Activated T-helper 17 cell treated with anti-CD3 and anti-CD28 coated beads, Interleukin-2, amount 50 U/mL, for 72 hours (primary cell): ENCODE results near the gene PLEKHB2. TPM values are rescaled to one million over a fixed set of nuclear protein-coding genes. Genes with fewer than 3 reads are reported as not detected.
"Not testable (repeated sequence)": the region's sequence is repeated elsewhere in the genome, so short reads cannot be mapped to it uniquely, and the experiment has no call there.

ENCODE experiments used
- ATAC-seq: fragments of 150-1000 bp; cut with Tn5 transposase; replicated peaks from 2 replicates; pipeline ENCODE4 v1.10.0; 2021; ENCODE audit warnings: mild to moderate bottlenecking, moderate library complexity
- H3K27ac Mint-ChIP-seq: one replicate; pipeline ENCODE4 v1.8.0; 2022; ENCODE audit warnings: mixed read lengths
- H3K27me3 Mint-ChIP-seq: one replicate; pipeline ENCODE4 v1.8.0; 2022; ENCODE audit warnings: mixed read lengths
- H3K36me3 Mint-ChIP-seq: one replicate; pipeline ENCODE4 v1.8.0; 2022; ENCODE audit warnings: low read depth, mild to moderate bottlenecking, mixed read lengths
- H3K4me1 Mint-ChIP-seq: one replicate; pipeline ENCODE4 v1.8.0; 2022; ENCODE audit warnings: mixed read lengths
- H3K4me3 Mint-ChIP-seq: one replicate; pipeline ENCODE4 v1.8.0; 2022; ENCODE audit warnings: mild to moderate bottlenecking, mixed read lengths
- H3K9me3 Mint-ChIP-seq: one replicate; pipeline ENCODE4 v1.8.0; 2022; ENCODE audit warnings: mixed read lengths
- total RNA-seq, 2 donors: library from RNA; stranded (reverse); gene quantifications; one replicate each; pipeline ENCODE4 v1.2.3, GENCODE V29; 2022

PLEKHB2 gene, protein sequence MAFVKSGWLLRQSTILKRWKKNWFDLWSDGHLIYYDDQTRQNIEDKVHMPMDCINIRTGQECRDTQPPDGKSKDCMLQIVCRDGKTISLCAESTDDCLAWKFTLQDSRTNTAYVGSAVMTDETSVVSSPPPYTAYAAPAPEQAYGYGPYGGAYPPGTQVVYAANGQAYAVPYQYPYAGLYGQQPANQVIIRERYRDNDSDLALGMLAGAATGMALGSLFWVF
- 10 to 100 TPM; 59.8 to 64.5 TPM for total RNA-seq

DNA sequence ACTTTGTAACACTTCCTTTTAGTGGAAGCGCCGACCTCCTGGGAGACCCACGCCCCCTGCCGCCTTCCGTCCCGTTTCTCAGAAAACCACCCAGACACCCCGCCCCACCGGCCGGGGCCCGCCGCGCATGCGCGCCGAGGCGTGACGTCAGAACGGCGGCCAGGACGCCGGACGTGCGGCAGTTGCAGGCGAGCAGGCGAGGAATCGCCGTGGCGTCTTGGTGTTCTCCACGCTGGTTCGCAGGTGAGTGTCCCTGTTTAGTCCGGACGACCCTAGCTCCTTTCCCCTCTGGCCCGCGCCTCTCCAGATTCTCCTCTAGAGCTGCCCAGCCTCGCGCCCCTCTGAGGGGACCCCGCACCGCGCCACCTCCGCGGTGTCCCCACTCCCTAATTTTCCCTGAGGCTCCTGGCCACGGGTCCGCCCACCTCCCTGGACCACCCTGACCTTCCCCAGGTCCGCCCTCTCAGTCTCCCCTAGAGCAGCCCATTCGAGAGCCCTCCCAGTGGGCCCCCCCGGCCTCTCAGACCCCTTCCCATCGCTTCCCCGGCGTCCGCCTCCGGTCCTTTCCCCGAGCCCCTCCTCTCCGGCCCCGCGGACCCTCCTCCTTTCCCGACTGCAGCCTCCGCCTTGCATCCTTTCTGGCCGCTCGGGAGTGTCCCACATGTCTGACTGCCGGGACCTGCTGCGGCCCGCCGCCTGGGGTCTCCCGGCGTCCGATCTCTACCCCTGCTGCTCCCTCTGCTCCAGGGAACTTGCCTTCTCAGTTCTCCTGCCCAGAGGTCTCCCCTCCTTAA is at the start of gene PLEKHB2:
TSS of gene PLEKHB2 (plus strand) at position 181 of the 794 bp plus-strand sequence. CDS start 15,606 bp downstream, outside the sequence.
- ATAC-seq, result peak; percentile 73
- Mint-ChIP-seq H3K4me3 (peak within 1 kb of the TSS; percentile 88), H3K27me3 (no peaks in the 10 kb centered on the region), H3K9me3 (no peaks in the 10 kb centered on the region), H3K36me3 (peaks cover 33% of the 10 kb centered on the region), H3K27ac (peak within 1 kb of the TSS; percentile 95), H3K4me1 (peaks cover 19% of the 10 kb centered on the region)

DNA sequence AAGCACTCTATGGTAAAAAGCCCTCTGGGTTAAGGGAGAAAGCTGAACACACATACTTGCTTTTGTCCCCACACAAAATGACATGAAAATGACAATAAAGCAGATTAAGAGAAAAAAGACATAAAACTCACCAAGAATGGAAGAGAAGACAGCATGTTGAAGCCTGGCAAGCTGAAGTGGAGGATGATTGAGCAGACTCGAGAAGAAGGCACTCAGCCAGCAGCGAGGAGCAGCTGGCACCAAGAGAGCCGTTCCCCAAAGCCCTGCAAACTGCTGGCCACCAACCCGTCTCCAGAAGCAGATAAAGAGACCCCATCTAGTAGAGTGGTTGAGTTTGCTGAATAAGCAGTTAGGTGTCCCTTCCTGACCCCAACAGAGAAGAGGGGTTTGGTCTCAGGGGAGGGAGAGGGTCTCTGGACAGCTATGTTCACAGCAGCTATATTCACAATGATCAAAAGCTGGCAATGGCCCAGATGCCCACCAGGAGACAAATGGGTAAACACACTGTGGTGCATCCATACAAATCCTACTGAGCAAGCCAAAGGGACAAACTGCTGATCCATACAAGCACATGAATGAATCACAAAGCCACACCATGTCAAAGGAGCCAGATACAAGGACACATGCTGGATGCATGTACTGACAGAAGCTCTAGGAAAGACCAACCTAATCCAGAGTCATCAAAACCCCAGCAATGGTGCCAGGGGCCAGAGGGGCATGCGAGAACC is 48.8 kb upstream of the PLEKHB2 start:
- H3K27ac Mint-ChIP-seq, result peak overlapping the region; percentile 6

DNA sequence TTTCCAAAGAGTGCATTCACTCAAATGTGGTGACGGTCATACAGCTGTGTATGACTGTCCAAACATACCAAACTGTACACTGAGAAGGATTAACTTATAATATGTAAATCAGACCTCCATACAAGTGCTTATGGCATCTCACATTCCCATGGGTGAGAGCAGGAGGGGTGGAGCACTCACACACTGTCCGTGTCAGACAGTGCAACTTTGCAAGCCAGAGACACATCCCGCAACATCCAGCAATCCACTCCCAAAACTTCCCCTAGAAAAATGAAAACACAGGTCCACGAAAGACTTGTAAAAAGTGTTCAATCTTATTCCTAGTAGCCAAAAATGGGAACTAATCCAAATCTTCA is 48.2 kb upstream of the PLEKHB2 start:
- ATAC-seq, result no peak
- peaks cover 95% of the 10 kb centered on the region for H3K36me3 Mint-ChIP-seq
- no peaks in the 10 kb centered on the region for H3K27me3 Mint-ChIP-seq
- H3K4me3 Mint-ChIP-seq, result no peak overlapping the region
- H3K4me1 Mint-ChIP-seq, result peaks cover 8% of the 10 kb centered on the region
- H3K27ac Mint-ChIP-seq, result peak overlapping the region; percentile 6
- no peaks in the 10 kb centered on the region for H3K9me3 Mint-ChIP-seq

More for the DNA sequence above, 48.8 kb upstream of the PLEKHB2 start:
- Mint-ChIP-seq H3K4me3 (no peak overlapping the region), H3K9me3 (no peaks in the 10 kb centered on the region), H3K36me3 (peaks cover 95% of the 10 kb centered on the region), H3K27me3 (no peaks in the 10 kb centered on the region), H3K4me1 (peaks cover 5% of the 10 kb centered on the region)
- ATAC-seq, result no peak

DNA sequence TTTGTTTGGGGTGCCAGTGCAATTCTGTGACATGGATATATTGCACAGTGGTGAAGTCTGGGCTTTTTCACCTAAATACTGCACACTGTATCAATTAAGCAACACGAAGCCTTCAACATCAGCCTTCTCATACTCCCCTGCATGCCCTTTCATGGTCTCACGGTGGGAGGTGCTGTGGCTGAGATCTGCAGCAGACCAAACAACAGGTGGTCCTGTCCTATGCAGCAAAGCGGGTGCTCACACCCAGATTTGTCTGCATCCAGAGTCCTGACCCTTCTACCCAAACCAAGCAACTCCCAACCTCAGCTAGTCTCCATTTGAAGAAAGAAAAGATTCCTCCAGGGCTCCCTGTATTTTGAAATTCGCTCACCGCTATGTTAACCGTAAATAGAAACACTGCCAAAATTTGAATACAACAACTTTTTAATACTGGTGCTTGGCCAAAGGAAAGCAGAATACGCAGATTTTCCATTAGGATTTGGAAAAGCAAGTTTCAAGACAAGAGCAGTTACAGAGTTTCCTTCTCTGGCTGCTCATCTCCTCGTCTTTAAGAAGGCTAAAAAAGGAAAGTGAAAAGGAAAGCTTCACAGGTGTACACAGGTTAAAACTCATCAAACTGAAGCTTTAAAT is 46.8 kb upstream of the PLEKHB2 start:
- Mint-ChIP-seq H3K4me1 (peaks cover 9% of the 10 kb centered on the region), H3K9me3 (no peaks in the 10 kb centered on the region), H3K27me3 (no peaks in the 10 kb centered on the region), H3K36me3 (peaks cover 94% of the 10 kb centered on the region), H3K4me3 (no peak overlapping the region), H3K27ac (no peak overlapping the region)
- ATAC-seq, result no peak

DNA sequence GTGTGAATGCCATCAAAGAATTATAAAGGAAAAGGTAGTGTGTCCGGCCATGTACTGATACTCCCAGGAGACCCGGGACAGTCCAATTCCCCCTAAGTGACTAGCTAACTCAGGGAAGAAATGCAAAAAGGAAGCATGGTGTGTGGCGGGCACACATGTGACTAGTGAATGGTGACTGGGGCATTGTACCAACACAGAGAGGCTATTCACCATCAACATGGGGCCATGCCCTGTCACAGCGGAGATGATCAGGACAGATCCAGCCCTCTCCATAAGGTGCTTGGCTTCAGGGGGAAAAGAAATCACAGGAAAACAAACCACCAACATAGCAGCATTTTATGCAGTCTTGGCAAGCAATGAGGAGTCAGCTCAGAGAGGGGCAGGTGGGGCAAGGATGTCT is 46.2 kb upstream of the PLEKHB2 start:
- peaks cover 11% of the 10 kb centered on the region for H3K4me1 Mint-ChIP-seq
- no peaks in the 10 kb centered on the region for H3K27me3 Mint-ChIP-seq
- no peaks in the 10 kb centered on the region for H3K9me3 Mint-ChIP-seq
- no peak overlapping the region for H3K27ac Mint-ChIP-seq
- no peak for ATAC-seq
- H3K4me3 Mint-ChIP-seq, result no peak overlapping the region
- H3K36me3 Mint-ChIP-seq, result peaks cover 94% of the 10 kb centered on the region

DNA sequence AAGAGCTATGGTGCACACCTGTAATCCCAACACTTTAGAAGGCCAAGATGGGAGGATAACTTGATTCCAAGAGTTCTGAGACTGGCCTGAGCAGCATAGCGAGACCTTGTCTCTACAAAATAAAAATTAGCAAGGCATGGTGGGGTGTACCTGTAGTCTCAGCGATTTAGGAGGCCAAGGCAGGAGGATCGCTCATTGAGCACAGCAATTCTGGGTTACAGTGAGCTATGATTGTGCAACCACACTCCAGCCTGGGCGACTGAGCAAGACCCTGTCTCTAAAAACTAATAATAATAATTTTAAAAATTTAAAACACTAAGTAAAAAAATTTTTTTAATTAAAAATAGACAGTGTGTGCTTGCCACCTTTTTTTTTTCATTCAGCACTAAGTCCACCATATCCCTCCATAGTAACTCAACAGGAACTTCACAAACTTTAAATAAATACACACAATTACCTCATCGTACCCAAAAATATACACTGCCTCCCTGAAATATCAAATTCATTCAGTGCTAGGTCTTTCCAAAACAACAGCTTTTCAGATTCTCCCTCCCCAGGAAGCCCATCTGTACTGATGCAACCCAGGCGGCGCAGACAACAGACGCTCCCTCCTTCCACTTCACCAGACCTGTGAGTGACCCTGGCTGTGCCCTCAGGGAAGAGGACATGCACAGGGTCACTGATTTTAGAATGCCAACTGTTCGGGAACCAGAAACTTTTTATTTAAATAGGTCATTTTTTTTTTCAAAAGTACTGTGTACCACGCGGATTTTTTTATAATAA is 41.4 kb upstream of the PLEKHB2 start:
- H3K27ac Mint-ChIP-seq, result no peak overlapping the region
- H3K9me3 Mint-ChIP-seq, result no peaks in the 10 kb centered on the region
- H3K27me3 Mint-ChIP-seq, result no peaks in the 10 kb centered on the region
- no peak overlapping the region for H3K4me3 Mint-ChIP-seq
- no peak for ATAC-seq
- peaks cover 93% of the 10 kb centered on the region for H3K36me3 Mint-ChIP-seq
- peaks cover 21% of the 10 kb centered on the region for H3K4me1 Mint-ChIP-seq

DNA sequence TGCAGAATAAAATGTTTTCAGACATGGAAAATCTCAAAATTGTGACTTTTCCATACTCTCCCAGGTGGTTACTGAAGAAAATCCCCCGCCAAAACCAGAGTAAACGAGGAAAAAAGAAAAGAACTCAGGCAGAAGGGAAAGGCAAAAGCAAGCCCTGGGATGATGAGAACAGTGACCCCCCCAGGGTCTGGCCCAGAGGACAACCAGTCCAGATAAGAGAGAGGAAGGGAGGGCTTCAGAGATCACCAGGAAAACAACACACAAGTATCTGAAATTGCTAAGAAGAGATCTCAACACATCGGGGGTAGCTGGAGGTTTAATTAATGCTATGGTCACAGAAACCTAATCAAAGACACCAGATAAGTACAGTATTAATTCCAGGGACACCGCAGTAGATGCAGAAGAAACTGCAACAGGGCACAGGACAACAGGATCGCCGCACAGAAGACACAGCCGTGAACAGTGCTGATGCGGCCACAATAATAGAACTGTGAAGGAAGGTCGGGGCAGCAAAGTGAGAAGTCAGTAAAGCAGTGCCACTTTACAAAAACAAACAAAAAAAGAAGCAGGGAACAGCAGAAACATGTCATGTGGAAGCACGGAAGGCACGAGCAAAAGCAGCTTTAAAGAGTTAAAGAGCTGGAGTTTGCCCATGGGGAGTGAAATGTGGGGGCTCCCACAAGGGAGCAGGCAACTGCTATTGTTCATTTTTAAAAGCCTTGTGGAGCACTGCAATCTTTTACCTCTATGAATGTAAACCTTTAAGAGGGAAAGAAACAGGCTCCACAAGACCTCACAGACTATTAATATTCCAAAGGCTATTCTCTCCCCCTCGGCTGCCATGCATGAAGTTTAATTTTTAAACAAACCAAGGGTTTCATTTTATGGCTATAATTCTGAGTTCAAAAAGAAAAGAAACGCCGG is 40.3 kb upstream of the PLEKHB2 start:
- Mint-ChIP-seq H3K9me3 (no peaks in the 10 kb centered on the region), H3K27ac (no peak overlapping the region), H3K4me1 (peaks cover 21% of the 10 kb centered on the region), H3K27me3 (no peaks in the 10 kb centered on the region), H3K4me3 (no peak overlapping the region), H3K36me3 (peaks cover 95% of the 10 kb centered on the region)
- no peak for ATAC-seq

DNA sequence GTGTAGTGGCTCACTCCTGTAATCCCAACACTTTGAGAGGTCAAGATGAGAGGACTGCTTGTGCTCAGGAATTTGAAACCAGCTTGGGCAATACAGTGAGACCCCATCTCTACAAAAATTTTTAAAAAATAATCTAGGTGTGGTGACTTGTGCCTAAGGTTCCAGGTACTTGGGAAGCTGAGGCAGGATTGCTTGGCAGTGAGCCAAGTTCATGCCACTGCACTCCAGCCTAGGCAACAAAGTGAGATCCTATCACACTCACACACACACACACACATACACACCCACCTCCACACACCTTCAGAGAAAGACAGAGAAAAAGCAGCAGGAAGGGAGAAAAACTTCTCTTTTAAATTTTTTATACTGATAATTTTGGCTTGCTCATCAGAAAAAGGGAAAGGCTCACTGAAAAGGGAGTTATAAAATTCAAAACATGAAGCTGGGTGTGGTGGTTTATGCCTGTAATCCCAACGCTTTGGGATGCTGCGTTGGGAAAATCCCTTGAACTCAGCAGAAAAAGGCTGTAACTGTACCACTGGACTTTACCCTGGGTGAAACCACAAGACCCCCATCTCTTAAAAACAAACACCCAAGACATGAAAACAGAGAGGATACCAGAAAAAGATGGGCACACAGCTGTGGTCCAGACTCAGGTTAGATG is 37.5 kb upstream of the PLEKHB2 start:
- peaks cover 22% of the 10 kb centered on the region for H3K4me1 Mint-ChIP-seq
- peak overlapping the region; percentile 71 for H3K27ac Mint-ChIP-seq
- H3K4me3 Mint-ChIP-seq, result no peak overlapping the region
- H3K9me3 Mint-ChIP-seq, result no peaks in the 10 kb centered on the region
- peaks cover 96% of the 10 kb centered on the region for H3K36me3 Mint-ChIP-seq
- no peaks in the 10 kb centered on the region for H3K27me3 Mint-ChIP-seq
- no peak for ATAC-seq

DNA sequence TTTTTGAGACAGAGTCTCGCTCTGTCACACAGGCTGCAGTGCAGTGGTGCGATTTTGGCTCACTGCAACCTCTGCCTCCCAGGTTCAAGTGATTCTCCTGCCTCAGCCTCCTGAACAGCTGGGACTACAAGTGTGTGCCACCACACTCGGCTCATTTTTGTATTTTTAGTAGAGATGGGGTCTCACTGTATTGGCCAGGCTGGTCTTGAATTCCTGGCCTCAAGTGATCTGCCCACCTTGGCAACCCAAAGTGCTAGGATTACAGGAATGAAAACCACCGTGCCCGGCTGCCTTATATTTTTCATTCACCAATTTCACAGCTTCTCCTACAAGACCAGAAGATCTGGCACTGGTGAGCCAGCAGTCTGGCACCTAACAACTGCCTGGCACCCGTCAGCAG is 37.0 kb upstream of the PLEKHB2 start:
- not testable (repeated sequence) for H3K27ac Mint-ChIP-seq, H3K27me3 Mint-ChIP-seq, ATAC-seq, H3K4me3 Mint-ChIP-seq, H3K9me3 Mint-ChIP-seq
- peaks cover 22% of the 10 kb centered on the region for H3K4me1 Mint-ChIP-seq
- peaks cover 98% of the 10 kb centered on the region for H3K36me3 Mint-ChIP-seq

DNA sequence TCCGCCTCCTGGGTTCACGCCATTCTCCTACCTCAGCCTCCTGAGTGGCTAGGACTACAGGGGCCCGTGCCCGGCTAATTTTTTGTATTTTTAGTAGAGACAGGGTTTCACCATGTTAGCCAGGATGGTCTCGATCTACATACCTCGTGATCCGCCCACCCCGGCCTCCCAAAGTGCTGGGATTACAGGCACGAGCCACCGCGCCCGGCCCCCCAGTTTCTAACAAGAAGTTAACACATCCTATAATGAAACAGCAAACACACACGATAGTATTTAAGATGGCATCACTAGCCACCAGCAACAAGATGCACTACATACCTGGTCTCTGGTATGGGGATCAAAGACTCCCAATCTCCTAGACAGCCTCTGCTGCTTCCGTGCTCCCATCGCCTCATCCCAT is 29.6 kb upstream of the PLEKHB2 start:
- Mint-ChIP-seq H3K36me3 (peaks cover 100% of the 10 kb centered on the region), H3K4me1 (peaks cover 30% of the 10 kb centered on the region), H3K27ac (peak overlapping the region; percentile 59)
- H3K9me3 Mint-ChIP-seq, H3K4me3 Mint-ChIP-seq, ATAC-seq, H3K27me3 Mint-ChIP-seq: not testable (repeated sequence)

DNA sequence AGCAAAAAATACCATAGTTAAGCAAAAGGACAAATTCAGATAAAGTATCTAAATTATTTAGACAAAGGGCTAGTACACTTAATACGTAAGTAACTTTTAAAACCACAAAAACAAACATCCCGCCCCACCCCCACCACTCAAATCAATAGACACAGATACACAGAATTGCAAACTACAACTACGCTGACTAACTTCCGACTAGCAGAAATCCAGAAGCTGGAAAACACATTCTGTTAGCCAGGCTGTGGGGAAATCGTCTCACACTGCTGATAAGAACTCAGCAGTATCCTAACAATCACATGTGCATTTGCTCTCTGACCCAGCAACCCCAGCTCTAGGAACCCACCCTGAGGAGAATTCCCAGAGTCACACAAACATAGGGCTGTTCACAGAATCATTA is 28.4 kb upstream of the PLEKHB2 start:
- Mint-ChIP-seq H3K4me3 (no peak overlapping the region), H3K36me3 (peaks cover 100% of the 10 kb centered on the region), H3K4me1 (peaks cover 36% of the 10 kb centered on the region), H3K27me3 (no peaks in the 10 kb centered on the region), H3K27ac (no peak overlapping the region), H3K9me3 (no peaks in the 10 kb centered on the region)
- no peak for ATAC-seq

DNA sequence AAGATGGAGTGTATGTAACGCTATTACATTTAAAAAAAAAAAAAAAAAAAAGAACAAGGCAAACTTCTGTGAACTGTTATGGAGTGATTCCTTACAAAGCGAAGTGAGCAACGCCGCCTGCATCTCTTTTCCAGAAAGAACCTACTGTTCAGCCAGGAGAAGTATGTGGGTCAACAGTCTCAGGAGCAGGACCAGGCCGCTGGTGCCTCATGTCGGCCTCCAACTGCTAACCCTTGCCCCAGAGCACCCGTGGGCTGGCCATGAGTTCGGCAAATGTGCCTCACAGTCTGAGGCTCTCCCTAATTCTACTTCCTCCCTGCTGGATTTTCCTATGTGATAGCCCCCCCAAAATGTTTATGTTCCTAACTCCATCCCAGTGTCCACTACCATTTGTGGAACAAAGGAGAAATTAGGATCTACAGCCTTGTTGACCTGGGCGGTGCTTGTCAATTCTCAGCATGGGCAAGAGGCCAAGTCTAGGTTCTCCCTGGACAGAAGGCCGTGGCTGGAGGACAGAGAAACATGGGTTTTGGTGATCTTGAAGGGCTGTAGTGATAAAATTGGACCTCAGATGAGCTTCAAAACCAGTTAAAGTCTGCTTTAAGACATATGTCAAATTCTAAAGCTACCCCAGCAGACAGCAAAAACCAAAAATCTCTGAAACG is 27.8 kb upstream of the PLEKHB2 start:
- Mint-ChIP-seq H3K9me3 (no peaks in the 10 kb centered on the region), H3K27me3 (no peaks in the 10 kb centered on the region), H3K27ac (peak overlapping the region; percentile 2), H3K4me3 (no peak overlapping the region), H3K36me3 (peaks cover 100% of the 10 kb centered on the region), H3K4me1 (peaks cover 32% of the 10 kb centered on the region)
- no peak for ATAC-seq
